IPS-18c (cell line): ENCODE measurements around the gene TYR.

Source experiments
- H3K4me3 ChIP-seq: 2 replicates; pipeline ENCODE4 v1.7.0; 2013; ENCODE audit warnings: low read depth, mild to moderate bottlenecking, low read length, moderate library complexity; ENCODE audit not compliant: insufficient read depth
- H3K9me3 ChIP-seq: one replicate; pipeline ENCODE4 v1.6.1; 2013; ENCODE audit warnings: mild to moderate bottlenecking, low read length, moderate library complexity; ENCODE audit not compliant: control insufficient read depth, insufficient read depth

Gene TYR

GRCh38 chr11:89177691-89178231, at the start of gene TYR:
TYR (plus strand) TSS chr11:89177875; CDS start chr11:89177954, 79 bp downstream.
- H3K9me3 ChIP-seq = no peaks in the 10 kb centered on the region
- H3K4me3 ChIP-seq = no peak within 1 kb of the TSS

- Histone ChIP-seq H3K9me3 (no peaks in the 10 kb centered on the region), H3K4me3 (no peak overlapping the region)
Observed at GRCh38 chr11:89136606-89137005, 41.1 kb upstream of the TYR start.

GRCh38 chr11:89147229-89147628, 30.4 kb upstream of the TYR start:
- Histone ChIP-seq H3K4me3 (no peak overlapping the region), H3K9me3 (no peaks in the 10 kb centered on the region)

- Histone ChIP-seq H3K9me3 (no peaks in the 10 kb centered on the region), H3K4me3 (no peak overlapping the region)
Observed at GRCh38 chr11:89159974-89160373, 17.7 kb upstream of the TYR start.

- H3K4me3 ChIP-seq = no peak overlapping the region
Observed at GRCh38 chr11:89161949-89162348, 15.7 kb upstream of the TYR start.

GRCh38 chr11:89163686-89164085, 14.0 kb upstream of the TYR start:
- Histone ChIP-seq H3K4me3 (no peak overlapping the region), H3K9me3 (no peaks in the 10 kb centered on the region)

More at GRCh38 chr11:89161949-89162348, 15.7 kb upstream of the TYR start:
- no peaks in the 10 kb centered on the region for H3K9me3 ChIP-seq

GRCh38 chr11:89168396-89168795, 9.3 kb upstream of the TYR start:
- Histone ChIP-seq H3K9me3 (no peaks in the 10 kb centered on the region), H3K4me3 (no peak overlapping the region)

- Histone ChIP-seq H3K4me3 (no peak overlapping the region), H3K9me3 (no peaks in the 10 kb centered on the region)
Observed at GRCh38 chr11:89175796-89176195, 1.9 kb upstream of the TYR start.

GRCh38 chr11:89176938-89177337, 737 bp upstream of the TYR start:
- Histone ChIP-seq H3K9me3 (no peaks in the 10 kb centered on the region), H3K4me3 (no peak overlapping the region)

GRCh38 chr11:89181111-89181510, 3.4 kb downstream of the TYR start:
- Histone ChIP-seq H3K4me3 (no peak overlapping the region), H3K9me3 (no peaks in the 10 kb centered on the region)

GRCh38 chr11:89182773-89183518, 5.3 kb downstream of the TYR start:
- Histone ChIP-seq H3K9me3 (no peaks in the 10 kb centered on the region), H3K4me3 (no peak overlapping the region)

GRCh38 chr11:89184021-89184420, 6.3 kb downstream of the TYR start:
- Histone ChIP-seq H3K4me3 (no peak overlapping the region), H3K9me3 (no peaks in the 10 kb centered on the region)

- H3K9me3 ChIP-seq = no peaks in the 10 kb centered on the region
- no peak overlapping the region for H3K4me3 ChIP-seq
Observed at GRCh38 chr11:89189776-89190175, 12.1 kb downstream of the TYR start.

- no peaks in the 10 kb centered on the region for H3K9me3 ChIP-seq
- H3K4me3 ChIP-seq = no peak overlapping the region
Observed at GRCh38 chr11:89201138-89201537, 23.5 kb downstream of the TYR start.

GRCh38 chr11:89203814-89204213, 26.1 kb downstream of the TYR start:
- no peaks in the 10 kb centered on the region for H3K9me3 ChIP-seq
- H3K4me3 ChIP-seq = no peak overlapping the region

GRCh38 chr11:89205378-89205777, 27.7 kb downstream of the TYR start:
- Histone ChIP-seq H3K4me3 (no peak overlapping the region), H3K9me3 (no peaks in the 10 kb centered on the region)

- Histone ChIP-seq H3K9me3 (no peaks in the 10 kb centered on the region), H3K4me3 (no peak overlapping the region)
Observed at GRCh38 chr11:89220684-89221339, 43.1 kb downstream of the TYR start.

GRCh38 chr11:89235083-89235482, 57.4 kb downstream of the TYR start:
- no peak overlapping the region for H3K4me3 ChIP-seq
- H3K9me3 ChIP-seq = no peaks in the 10 kb centered on the region
